Prostate gland (tissue), 2 donors: ENCODE measurements around the gene PBX3. TPM values are rescaled to one million over a fixed set of nuclear protein-coding genes. Genes with fewer than 3 reads are reported as not detected.
A peak's percentile ranks its signal among the peaks of the same experiment; 100 is the strongest.

Experiments used
- DNase-seq: peaks from one replicate; pipeline ENCODE4 v3.0.0-alpha.2; 2019; ENCODE audit warnings: low spot score
- H3K27ac ChIP-seq, 2 donors: fragments of 200-600 bp; sonication (generic); 2 replicates each; pipeline ENCODE4 v1.5.1; 2017 to 2019
- H3K27me3 ChIP-seq: fragments of 200-600 bp; sonication (generic); replicated peaks from 2 replicates; pipeline ENCODE4 v1.5.1; 2019; ENCODE audit not compliant: insufficient read depth
- H3K36me3 ChIP-seq, 2 donors: fragments of 200-600 bp; sonication (generic); 1 replicate in 1 of 2; 2 replicates in 1 of 2; pipeline versions ENCODE4 v1.5.1 to v1.8.1; 2017 to 2019
- H3K4me1 ChIP-seq: fragments of 200-600 bp; sonication (generic); replicated peaks from 2 replicates; pipeline ENCODE4 v1.5.1; 2019
- H3K4me3 ChIP-seq, 2 donors: fragments of 200-600 bp; sonication (generic); 2 replicates each; pipeline ENCODE4 v1.5.1; 2017 to 2019
- H3K9me3 ChIP-seq: fragments of 200-600 bp; sonication (generic); 2 replicates; pipeline ENCODE4 v1.5.1; 2017
- CTCF ChIP-seq, 4 experiments: fragments of 200-600 bp in 2 of 4; fragments of 450-650 bp in 2 of 4; sonication (generic) in 2 of 4; IDR thresholded peaks; 1 replicate in 3 of 4; 2 replicates in 1 of 4; pipeline ENCODE4 v1.5.1; 2016 to 2019; ENCODE audit warnings: antibody characterized with exemption in 4 of 4, mild to moderate bottlenecking in 2 of 4, moderate library complexity in 2 of 4
- POLR2A ChIP-seq: fragments of 450-650 bp; IDR thresholded peaks from one replicate; pipeline ENCODE4 v1.6.1; 2016; ENCODE audit warnings: antibody characterized with exemption, mild to moderate bottlenecking
- POLR2AphosphoS5 ChIP-seq: sonication (generic); formaldehyde crosslinking; IDR thresholded peaks from one replicate; pipeline ENCODE4 v1.6.1; 2017; ENCODE audit warnings: antibody characterized with exemption
- WGBS: methylation state at CpG from one replicate; pipeline ENCODE4 v1.1.5; 2018; 5-methylcytosine and 5-hydroxymethylcytosine counted together
- intact Hi-C: fragments of 100-400 bp; cut with DNase I; formaldehyde crosslinking; loops from one replicate; pipeline ENCODE4 v1.14.2; 2022
- total RNA-seq, 2 donors: library from RNA; depleted of rRNA; stranded (reverse); fragments of >200 nt; gene quantifications; one replicate each; pipeline ENCODE4 v1.1.0, GENCODE V29; 2016

PBX3 gene
- total RNA-seq, 2 donors from 2014 or later, result 48.5 to 77.6 TPM

GRCh38 chr9:125893277-125893676 lies 146.1 kb downstream of the PBX3 start:
- Histone ChIP-seq H3K9me3 (no peaks in the 10 kb centered on the region), H3K4me3 (no peak overlapping the region), H3K36me3 (no peaks in the 10 kb centered on the region), H3K4me1 (no peaks in the 10 kb centered on the region), H3K27me3 (no peaks in the 10 kb centered on the region), H3K27ac (no peak overlapping the region)
- TF ChIP-seq POLR2AphosphoS5 (no peak), POLR2A (no peak), CTCF (IDR thresholded peaks at IDR 0.05) (no peak)
- intact Hi-C loops, result loop anchor here (5.0 kb wide), 1 partner anchor 146 kb away; the partner anchor contains the start of gene PBX3
- DNase-seq, result no peak
- 76% methylated on average over 2 of the region's 2 CpGs for WGBS

- Histone ChIP-seq H3K9me3 (no peaks in the 10 kb centered on the region), H3K27me3 (no peaks in the 10 kb centered on the region), H3K36me3 (no peaks in the 10 kb centered on the region), H3K4me3 (no peak overlapping the region), H3K27ac (no peak overlapping the region), H3K4me1 (no peaks in the 10 kb centered on the region)
- DNase-seq, result no peak
- TF ChIP-seq POLR2AphosphoS5 (peak; percentile 12), CTCF (IDR thresholded peaks at IDR 0.05) (no peak)
- intact Hi-C loops, result loop anchor here (5.0 kb wide), 1 partner anchor 147 kb away; the partner anchor contains the start of gene PBX3
- WGBS, result 49% methylated on average over 3 of the region's 3 CpGs
Measured at GRCh38 chr9:125894566-125894965, 147.4 kb downstream of the PBX3 start.

- 88% methylated on average over 2 of the region's 2 CpGs for WGBS
- intact Hi-C loops, result no loop called here
- Histone ChIP-seq H3K9me3 (no peaks in the 10 kb centered on the region), H3K4me1 (no peaks in the 10 kb centered on the region), H3K27me3 (no peaks in the 10 kb centered on the region), H3K27ac (no peak overlapping the region), H3K36me3 (no peaks in the 10 kb centered on the region), H3K4me3 (no peak overlapping the region)
- no peak for DNase-seq
- TF ChIP-seq CTCF (IDR thresholded peaks at IDR 0.05) (no peak), POLR2AphosphoS5 (no peak), POLR2A (no peak)
Measured at GRCh38 chr9:125896404-125896803, 149.2 kb downstream of the PBX3 start.

GRCh38 chr9:125896964-125897363 lies 149.8 kb downstream of the PBX3 start:
- WGBS, result 97% methylated on average over 2 of the region's 2 CpGs
- TF ChIP-seq CTCF (IDR thresholded peaks at IDR 0.05), result no peak
- no peak for TF ChIP-seq POLR2AphosphoS5
- no peak for TF ChIP-seq POLR2A
- H3K27ac ChIP-seq, result no peak overlapping the region
- no peak for DNase-seq
- H3K4me1 ChIP-seq, result no peaks in the 10 kb centered on the region
- no peaks in the 10 kb centered on the region for H3K27me3 ChIP-seq
- no peak overlapping the region for H3K4me3 ChIP-seq
- no peaks in the 10 kb centered on the region for H3K36me3 ChIP-seq
- H3K9me3 ChIP-seq, result no peaks in the 10 kb centered on the region
- intact Hi-C loops, result no loop called here

- no peak overlapping the region for H3K27ac ChIP-seq
- intact Hi-C loops, result no loop called here
- no peak for DNase-seq
- no peak overlapping the region for H3K4me3 ChIP-seq
- no peaks in the 10 kb centered on the region for H3K4me1 ChIP-seq
- no peaks in the 10 kb centered on the region for H3K27me3 ChIP-seq
- no peaks in the 10 kb centered on the region for H3K36me3 ChIP-seq
- 76% methylated on average over 2 of the region's 2 CpGs for WGBS
- no peak for TF ChIP-seq POLR2AphosphoS5
- TF ChIP-seq POLR2A, result no peak
- TF ChIP-seq CTCF (IDR thresholded peaks at IDR 0.05), result no peak
- H3K9me3 ChIP-seq, result no peaks in the 10 kb centered on the region
Measured at GRCh38 chr9:125897481-125897880, 150.3 kb downstream of the PBX3 start.
